Fibroblast of lung (primary cell): ENCODE data around the gene GPX4.

Source experiments
- CTCF ChIP-seq, 2 donors: IDR thresholded peaks in 1 of 2; conservative IDR thresholded peaks in 1 of 2; 1 replicate in 1 of 2; 2 replicates in 1 of 2; pipeline ENCODE4 v1.5.1; 2011 to 2012; ENCODE audit warnings: low read length in 2 of 2, control low read depth in 1 of 2, inconsistent platforms in 1 of 2, low read depth in 1 of 2, mild to moderate bottlenecking in 1 of 2
- EZH2 ChIP-seq: IDR thresholded peaks from 2 replicates; pipeline ENCODE4 v1.5.1; 2012; ENCODE audit warnings: low read length, control low read depth, mild to moderate bottlenecking; ENCODE audit errors: missing control alignments

GRCh38 chr19:1063030-1063908, 40.5 kb upstream of the GPX4 start:
- TF ChIP-seq CTCF (conservative IDR thresholded peaks at IDR 0.05 in 1 of 2, IDR thresholded peaks at IDR 0.05 in 1 of 2; ENCODE audit: low read depth in 1 of 2, low read length in 2 of 2) (no peak), EZH2 (no peak)
